SKM-1 treated with dmso at 0.1 percent for 144 hours (cell line): ENCODE data around the gene DNAH3.

Experiments
- DNase-seq: peaks from one replicate; lab custom pipeline; 2025; ENCODE audit not compliant: unreplicated experiment; lab: John Stamatoyannopoulos, UW

The DNAH3 gene

GRCh38 chr16:20884240-20884556 is 266.4 kb downstream of the DNAH3 start:
- no peak for DNase-seq

GRCh38 chr16:20883554-20884239 is 266.9 kb downstream of the DNAH3 start:
- DNase-seq = no peak
